GM21423 (cell line): Measurements from ENCODE around the gene MAL.

ENCODE experiments used
- ATAC-seq: cut with Tn5 transposase; IDR thresholded peaks from one replicate; pipeline ENCODE4 v1.9.1; 2021; ENCODE audit warnings: mild to moderate bottlenecking, moderate library complexity; ENCODE audit not compliant: unreplicated experiment

MAL gene

DNA sequence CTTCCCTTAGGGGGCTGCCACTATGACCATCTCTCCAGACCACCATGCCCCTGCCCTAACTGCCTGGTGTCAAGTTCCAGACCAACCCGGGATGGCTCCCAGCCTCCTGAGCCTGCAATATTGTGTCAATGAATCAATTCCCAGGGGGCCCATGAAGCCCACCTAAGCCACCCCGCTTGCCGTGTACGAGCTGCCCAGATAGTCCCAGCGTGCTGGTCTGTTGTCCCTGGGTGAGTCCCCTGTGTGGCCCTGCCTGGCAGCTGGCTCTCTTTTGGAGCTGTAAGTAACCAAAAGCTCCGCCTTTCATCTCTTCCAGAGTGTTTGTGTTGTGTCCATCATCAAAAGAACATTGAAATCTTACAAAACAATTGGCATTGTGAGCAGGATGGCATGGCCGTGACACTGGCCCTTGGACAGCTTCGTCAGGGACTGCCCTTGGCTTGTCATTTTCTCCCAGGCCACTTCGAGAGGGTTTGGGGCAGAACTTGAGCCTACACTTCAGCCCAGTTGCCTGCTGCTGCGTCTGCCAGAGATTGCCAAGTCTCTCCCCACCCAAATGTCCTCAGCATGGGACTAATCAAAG lies 11.3 kb upstream of the MAL start:
- no peak for ATAC-seq

DNA sequence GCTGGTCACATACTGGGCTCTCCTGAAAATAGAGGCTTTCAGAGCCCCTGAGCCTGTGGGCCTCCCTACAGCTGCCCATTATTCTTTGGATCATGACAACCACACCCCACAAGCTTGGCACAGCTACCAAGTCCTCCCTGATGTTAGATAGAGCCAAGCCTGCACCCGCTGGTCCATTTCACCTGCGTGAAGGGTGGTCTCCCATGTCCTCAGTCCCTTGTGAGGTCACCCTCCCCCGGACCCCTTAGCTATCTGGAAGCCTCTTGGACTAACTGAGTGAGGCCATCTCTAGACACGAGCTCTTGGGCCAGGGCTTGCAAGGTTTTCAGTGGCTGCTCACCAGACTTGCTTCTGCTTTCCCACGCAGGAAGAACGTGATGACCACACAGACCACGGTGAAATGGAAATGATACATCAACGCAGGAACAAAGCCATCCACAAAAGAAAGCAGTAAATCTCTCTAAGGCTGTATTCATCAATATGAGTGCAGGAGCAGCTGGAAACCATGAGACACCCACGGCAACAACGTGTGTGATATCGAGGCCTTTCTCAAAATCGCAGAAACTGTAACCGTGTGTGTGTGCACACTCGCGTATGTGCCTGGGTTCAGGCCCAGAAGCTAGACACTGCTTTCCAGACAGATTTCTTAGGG lies 10.1 kb upstream of the MAL start:
- no peak for ATAC-seq

DNA sequence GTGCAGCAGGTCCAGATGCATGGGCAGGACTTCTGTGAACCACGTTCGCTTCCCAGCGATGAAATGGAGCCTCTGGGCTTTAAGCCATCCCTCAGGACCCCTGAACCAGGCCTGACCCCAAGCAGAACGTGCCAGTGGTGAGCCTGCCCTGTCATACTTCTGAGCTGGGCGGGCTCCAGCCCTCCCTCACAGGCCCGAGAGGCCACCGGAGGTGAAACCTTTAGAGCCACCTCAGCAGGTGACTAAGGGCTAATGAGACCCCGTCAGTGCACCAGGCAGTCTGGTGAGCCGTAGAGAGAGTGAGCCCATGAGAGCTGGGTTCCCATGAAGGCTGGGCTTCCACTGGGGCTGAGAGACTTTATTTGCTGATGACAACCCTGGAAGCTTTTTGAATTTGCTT lies 8.9 kb upstream of the MAL start:
- ATAC-seq: no peak

DNA sequence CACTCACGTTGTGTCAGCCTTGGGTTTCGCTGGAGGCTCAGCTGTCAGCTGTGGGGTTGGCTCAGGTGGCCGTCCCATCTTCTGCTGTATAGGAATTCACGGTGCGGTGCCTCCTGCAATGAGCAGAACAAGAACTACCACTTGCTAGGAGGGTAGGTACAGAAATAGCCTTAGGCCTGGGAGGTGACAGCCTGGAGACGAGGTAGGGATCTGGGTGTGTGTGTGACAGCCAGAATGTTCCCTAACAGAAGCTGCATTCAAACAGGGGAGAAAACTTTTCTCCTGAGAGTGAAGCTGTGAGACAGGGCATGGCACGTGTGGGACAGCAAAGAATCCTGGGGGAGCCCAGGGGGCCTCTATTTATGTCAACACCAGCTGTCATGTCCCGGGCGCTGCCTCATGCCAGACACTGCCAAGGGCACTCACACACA lies 8.4 kb upstream of the MAL start:
- ATAC-seq: no peak

DNA sequence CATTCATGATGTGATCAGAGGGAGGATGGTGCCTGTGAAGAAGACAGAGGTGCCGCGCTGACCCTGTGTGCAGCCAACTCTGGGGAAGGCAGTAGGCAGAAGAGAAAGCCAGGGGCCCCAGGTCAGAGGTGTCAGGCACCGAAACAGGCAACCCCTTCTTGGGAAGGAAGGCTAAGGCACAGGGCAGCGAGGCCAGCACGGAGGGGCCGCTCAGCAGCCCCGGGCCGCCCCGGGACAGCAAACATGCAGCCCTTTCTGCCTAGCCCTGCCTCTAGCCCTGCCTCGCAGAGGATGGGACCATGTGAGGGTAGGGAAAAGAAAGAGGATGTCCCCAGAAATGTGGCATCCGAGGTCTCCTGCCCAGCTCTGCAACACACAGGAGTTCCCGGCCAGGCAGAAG lies 7.7 kb upstream of the MAL start:
- ATAC-seq: no peak

DNA sequence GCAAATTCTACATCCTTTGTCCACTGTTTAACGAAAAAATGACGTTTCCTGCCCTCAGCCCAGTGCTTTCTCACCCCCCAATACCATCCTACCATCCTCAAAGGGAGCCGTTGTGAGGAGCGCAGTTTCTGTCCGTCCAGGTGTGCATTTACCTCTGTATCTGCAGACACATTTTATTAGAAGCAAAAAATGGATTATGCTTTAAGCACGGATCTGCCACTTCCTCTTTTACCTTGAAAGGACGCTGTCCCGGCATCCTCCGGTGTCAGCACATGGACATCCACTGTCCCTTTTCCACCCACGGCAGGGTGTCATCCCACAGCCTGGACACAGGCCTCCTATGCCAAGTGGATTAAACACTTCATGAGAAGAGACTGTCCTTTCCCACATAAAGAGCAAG lies 7.2 kb upstream of the MAL start:
- ATAC-seq: no peak

DNA sequence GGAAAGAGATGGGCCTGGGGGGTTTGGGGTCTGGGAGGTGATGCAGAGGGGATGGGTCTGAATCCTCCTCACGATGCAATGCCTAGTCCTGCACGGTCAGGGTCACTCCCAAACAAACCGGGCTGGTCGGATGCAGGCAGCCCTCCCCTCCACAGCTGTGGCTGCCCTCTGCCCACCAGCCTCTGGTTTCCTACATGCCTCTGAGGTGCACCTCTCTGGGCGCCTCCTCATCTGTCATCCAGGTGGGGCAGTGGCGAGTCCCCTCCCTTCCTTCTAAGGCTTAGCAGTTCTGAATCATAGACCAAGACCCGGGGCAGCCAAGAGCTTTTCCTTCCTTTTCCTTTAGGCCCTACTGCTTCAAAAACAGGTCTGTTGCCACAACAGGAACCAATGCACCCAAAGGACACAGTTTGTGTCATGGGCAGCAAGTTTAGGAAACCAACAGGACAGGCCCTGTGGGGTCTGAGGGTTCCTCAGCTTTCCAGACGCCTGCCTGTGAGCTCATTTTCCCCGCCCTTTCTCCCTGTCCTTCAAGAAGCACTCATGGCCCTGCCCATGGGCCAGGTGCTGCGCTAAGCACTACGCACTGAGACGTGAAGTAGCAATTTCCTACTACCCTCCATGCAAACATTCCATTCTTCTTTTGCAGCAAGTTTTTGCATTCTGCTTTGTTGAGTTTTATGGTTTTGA lies 6.5 kb upstream of the MAL start:
- no peak for ATAC-seq

DNA sequence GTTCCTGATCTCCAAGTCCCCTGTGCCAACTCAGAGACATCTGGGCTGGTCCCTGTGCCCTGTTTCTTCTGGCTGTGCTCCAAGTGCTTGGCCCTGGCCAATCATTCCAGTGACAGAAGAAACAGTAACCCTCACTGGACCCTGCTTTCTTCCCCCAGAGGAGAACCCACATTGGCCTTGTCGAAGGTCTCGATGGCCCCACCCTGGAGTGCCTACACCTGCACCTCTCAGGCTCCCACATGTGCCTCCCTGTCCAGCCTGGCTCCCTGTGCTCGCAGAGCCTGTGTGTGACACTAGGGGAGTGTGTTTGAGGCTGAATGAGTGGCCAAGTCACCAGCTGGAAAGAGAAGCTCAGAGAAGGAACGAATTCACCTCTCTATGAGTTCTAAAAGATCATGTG lies 5.9 kb upstream of the MAL start:
- ATAC-seq: no peak

DNA sequence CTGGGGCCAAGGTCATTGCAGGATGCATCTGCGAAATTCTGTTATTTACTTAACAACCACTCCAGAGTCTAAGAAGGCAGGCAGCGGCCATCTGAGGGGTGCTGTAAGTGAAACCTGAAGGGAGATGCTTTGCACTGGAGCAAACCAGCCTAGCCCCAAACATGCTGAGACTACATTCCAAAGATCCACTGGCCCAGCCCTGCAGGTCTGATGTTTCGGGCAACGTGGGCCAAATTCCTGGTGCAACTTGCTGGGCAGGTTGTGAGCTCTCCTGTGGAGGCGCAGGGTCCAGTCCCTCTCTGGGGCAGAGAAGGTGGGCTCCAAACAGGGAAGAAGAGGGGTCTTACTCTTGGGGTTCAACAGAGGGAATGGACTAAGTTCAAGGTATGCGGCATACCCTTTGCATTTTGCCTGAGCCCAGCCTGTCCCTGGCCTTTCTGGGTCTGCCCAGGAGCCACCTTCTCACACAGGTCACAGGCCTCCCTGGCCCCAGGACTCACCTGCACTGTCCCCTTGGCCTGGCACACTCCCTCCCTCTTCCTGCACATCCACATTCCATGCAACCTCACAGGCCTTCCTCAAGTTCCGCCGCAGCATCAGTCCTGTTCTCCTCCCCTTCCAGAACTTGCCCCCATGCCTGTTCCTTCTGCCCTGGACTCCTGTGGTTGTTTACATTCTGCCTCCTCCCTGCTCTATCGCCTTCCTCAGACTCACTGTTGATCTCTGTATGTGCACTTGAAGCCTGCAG lies 5.1 kb upstream of the MAL start:
- ATAC-seq: no peak

DNA sequence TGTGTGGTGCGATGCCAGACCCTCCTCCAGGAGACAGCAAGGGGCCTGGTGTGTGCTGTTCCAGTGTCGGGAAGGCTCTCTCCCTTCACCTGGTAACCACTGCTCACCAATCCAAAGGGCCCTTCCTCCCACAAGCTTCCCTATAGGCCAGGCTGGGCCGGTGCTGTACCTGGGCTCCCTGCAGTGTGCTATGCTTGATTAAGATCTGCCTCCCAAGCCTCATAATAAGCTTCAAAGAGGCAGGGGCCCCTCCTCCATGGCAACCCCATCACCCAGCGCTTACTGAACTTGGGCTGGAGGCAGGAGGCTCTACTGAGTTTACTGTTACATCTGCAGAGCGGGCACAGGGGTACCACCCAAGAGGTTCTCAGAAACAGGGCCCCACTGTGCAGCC lies 4.5 kb upstream of the MAL start:
- ATAC-seq: no peak

DNA sequence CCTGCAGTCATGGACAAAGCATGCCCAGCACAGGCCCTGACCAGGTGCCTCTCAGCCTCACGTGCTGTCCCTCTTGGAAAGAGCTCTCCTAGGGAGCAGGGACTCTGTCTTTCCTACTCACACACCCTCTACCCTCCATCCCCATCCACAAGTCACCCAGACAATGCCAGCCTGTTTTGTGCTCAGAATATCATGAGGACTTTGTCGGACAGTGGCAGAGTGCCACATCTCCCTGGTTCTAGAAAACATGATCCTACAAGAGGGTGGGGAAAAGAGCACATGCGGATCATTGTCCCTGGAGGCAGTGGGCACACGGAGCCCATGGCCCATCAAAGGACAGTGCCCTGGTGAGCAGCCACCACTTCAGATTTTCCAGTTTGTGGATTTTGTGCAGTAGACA lies 3.7 kb upstream of the MAL start:
- no peak for ATAC-seq

DNA sequence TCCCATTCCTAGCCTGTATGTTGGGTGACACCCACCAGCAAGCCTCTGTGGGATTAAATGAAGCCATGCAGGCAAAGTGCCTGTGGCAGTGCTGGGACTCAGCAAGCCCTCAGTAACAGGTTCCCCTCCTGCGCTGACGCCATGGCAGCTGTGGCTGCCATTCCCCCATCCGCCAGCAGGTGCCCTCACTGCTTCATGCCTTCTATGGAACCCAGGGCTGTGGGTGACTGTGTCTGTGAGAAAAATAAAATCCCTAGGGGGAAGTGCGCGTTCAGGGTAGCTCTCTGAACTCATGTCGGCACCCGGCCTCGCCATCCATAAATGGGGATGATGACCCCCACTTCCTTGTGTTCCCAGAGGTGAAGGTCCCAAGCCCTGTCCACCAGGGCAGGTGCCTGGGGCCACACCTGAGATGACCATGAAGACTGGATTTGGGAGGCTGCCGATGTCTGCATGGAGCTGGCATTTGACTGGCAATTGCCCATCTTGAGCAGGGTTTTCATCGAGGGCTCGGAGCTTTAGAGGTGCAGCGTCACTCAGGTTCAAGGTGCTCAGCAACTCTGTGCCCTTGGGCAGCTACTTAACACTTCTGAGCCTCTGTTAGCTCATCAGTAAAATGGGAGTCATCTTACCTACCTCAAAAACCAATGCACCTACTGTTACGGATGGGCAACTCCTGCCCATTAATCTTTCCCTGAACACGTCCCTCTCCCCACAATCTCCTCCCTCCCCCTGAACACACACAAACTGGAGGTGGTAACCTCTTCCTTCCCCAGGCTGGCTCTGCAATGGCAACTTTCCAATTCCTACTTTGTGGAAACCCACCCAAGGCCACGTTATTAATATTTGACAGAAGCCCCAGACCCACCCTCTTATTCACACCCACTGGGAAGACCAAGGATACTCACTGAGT lies 2.9 kb upstream of the MAL start:
- peak; percentile 92 for ATAC-seq

DNA sequence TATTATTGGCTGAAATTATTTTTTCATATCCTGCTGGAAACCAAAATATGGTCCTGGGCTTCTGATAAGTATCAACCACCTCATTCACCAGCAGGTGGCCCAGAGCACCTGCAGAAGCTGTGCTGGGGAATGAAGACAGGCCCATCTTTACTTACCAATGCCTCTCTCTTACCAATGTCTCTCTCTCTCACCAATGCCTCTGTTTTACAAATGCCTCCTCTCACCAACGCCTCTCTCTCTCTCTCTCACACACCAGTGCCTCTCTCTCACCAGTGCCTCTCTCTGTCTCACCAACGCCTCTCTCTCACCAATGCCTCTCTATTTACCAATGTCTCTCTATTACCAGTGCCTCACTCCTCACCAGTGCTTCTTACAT lies 2.3 kb upstream of the MAL start:
- ATAC-seq: no peak

DNA sequence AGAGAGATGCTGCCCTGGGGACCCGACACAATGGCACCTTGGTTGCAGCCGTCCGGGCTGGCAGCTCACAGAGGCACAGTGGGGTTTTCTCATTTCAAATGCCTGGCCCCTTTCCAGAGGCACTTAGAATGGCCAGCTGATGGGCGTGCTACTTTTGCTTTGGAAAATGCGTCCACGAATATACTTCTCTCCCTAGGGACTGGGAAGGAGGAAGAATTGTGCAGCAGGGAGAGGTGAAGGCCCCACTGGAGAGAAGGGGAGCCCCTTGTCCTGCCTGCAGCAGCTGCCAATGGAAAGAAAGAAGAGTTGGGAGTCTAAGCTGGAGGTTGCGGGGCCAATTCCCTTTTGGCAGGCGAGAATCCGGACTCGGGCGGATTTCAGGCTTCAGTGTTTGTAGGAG lies 1.1 kb upstream of the MAL start:
- no peak for ATAC-seq

DNA sequence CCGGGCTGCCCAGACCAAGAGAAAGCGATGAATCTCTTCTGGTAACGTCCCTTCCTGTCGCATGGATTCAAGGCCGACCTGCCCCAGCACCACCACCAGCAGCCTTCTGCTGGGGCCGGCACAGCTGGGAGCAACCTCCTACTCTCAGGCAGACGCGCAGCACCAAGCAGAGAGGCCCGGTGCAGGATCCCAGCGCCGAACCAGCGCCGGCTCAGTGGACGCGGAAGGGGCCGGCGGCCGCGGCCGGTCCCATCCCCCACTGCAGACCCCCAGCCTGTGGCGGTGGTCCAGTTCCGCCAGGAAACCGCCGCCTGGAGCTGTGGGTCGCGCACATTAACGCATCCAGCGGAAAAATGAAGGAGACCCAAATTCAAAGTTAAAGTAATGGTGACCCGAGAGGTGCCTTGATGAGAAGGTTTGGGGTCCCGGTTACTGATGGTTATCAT lies 525 bp upstream of the MAL start:
- no peak for ATAC-seq

DNA sequence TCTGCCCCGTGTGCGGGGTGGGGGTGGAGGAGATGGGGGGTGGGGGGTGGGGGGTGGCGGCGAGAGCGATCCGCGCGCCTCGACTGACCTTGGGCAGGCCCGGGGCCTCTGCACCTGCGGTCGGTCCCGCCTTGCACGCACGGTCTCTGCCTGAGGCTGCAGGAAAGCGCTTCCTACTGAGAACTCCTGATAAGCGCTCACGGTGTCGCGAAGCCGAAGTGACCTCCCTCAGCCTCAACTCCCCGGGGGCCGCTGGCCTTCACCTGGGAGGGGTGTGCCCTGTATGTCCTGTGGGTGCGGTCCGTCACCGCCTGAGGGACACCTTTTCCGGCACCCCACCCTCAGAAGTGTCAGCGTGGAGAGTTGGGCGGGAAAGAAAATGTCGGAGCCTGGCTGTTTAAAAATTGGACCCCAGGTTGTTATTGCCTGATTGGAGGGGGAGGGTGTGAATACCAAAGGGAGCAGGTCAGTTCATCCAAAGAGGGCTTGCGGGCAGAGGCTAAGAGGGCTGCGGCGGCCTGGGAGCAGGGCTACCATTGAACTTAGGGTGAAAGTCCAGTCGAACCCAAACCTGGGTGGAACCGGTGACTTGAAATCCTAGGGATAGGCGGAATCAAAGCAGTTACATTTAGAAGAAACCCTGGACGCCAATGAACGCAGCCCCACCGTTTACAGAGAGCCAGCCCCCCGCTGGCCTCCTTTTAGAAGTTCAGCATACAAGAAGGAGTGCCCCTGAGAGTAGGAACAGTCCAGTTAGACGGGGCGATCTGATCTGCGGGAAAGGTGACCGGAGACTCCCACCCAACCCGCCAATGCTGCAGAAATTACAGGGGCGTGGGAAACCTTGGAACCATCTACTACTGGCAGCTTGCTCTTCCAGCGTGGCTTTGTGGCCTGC lies 1.2 kb downstream of the MAL start:
- ATAC-seq: no peak

DNA sequence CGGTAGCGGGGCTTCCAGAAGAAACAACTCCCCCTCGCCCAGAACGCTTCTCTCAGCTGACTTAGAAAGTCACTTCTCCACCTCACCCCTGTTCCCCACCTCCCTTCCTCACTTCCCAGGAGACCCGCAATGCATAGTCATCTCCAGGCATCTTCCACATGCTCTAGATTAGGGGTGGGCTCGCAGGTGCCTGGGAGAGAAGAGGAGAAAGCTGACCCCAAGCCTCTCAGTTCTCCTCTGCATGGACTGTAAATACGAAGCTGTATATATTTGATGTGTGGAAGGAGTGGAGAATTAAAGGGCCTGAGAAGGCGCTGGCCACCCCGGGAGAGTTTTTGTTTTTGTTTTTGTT lies 1.8 kb downstream of the MAL start:
- no peak for ATAC-seq

DNA sequence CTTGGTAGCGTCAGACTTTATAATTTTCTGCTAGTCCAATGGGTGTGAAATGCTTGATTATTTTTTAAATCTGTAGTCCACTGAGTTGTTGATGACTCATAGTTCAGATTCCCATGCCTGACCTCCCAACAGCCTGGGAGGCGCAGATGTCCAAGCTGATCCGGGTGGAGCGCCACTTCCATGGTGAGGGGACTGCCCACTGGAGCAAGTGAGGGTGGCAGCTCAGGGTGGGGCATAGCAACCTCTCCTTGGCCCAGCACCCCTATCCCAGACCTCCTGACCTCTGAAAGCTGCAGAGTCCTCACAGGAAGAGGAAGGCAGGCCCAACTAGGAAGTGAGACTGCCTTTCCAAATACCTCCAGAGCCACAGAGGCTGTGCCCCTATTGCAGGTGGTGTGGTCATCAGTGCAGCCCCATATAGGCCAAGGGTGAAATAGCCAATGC lies 4.4 kb downstream of the MAL start:
- ATAC-seq: no peak

DNA sequence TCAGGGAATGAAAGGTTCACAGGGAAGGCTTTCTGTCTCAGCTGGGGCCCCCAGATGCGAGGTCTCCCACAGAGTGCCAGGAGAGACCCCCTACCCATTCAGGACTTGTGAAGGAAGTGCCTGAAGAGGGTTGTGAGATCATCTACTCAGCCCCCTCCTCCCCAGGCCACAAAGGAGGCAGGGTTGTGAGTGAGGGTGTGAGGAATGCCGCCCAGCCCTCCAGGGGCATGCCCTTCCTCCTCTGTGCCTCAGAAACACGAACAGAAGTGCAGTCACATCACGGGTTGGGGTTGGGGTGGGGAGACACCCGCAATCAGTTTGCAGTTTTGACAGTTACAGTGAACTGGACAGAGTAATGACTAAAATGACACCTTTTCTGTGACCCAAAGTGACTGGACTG lies 5.0 kb downstream of the MAL start:
- ATAC-seq: no peak
